Cardiac fibroblast (primary cell): ENCODE data around the gene STRN4.

Experiments
- DNase-seq, 2 donors: peaks; one replicate each; pipeline versions ENCODE4 v3.0.0 to v3.0.0-alpha.2; 2010; ENCODE audit warnings: low read depth in 2 of 2
- H3K4me3 ChIP-seq, 2 donors: replicated peaks in 1 of 2; 1 replicate in 1 of 2; 2 replicates in 1 of 2; pipeline ENCODE4 v1.5.1; 2011; ENCODE audit warnings: low read depth in 2 of 2, low read length in 2 of 2, mild to moderate bottlenecking in 2 of 2, moderate library complexity in 1 of 2
- TF ChIP-seq, protein P1 (sequence below): IDR thresholded peaks from one replicate; pipeline ENCODE4 v1.5.1; 2011; ENCODE audit warnings: low read depth, mild to moderate bottlenecking, low read length, inconsistent platforms

The STRN4 gene

GRCh38 chr19:46718934-46719622 lies 27.2 kb downstream of the STRN4 start:
- TF ChIP-seq, protein P1, sequence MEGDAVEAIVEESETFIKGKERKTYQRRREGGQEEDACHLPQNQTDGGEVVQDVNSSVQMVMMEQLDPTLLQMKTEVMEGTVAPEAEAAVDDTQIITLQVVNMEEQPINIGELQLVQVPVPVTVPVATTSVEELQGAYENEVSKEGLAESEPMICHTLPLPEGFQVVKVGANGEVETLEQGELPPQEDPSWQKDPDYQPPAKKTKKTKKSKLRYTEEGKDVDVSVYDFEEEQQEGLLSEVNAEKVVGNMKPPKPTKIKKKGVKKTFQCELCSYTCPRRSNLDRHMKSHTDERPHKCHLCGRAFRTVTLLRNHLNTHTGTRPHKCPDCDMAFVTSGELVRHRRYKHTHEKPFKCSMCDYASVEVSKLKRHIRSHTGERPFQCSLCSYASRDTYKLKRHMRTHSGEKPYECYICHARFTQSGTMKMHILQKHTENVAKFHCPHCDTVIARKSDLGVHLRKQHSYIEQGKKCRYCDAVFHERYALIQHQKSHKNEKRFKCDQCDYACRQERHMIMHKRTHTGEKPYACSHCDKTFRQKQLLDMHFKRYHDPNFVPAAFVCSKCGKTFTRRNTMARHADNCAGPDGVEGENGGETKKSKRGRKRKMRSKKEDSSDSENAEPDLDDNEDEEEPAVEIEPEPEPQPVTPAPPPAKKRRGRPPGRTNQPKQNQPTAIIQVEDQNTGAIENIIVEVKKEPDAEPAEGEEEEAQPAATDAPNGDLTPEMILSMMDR: no peak
- no peak overlapping the region for H3K4me3 ChIP-seq
- DNase-seq: no peak

GRCh38 chr19:46718157-46718933 lies 27.9 kb downstream of the STRN4 start:
- TF ChIP-seq, protein P1: no peak
- no peak overlapping the region for H3K4me3 ChIP-seq
- no peak for DNase-seq

- H3K4me3 ChIP-seq: peak overlapping the region; percentile 73 to 81
- no peak for DNase-seq
- TF ChIP-seq, protein P1: no peak
Measured at GRCh38 chr19:46717716-46718143, 28.5 kb downstream of the STRN4 start.

GRCh38 chr19:46717034-46717715 lies 29.1 kb downstream of the STRN4 start, which contains the start of gene PRKD2:
TSS of gene PRKD2 (minus strand) at chr19:46717114. CDS start at chr19:46716370, 744 bp downstream.
- DNase-seq: peak; percentile 82 to 87
- TF ChIP-seq, protein P1: no peak
- H3K4me3 ChIP-seq: peak within 1 kb of the TSS; percentile 73 to 81

DNA sequence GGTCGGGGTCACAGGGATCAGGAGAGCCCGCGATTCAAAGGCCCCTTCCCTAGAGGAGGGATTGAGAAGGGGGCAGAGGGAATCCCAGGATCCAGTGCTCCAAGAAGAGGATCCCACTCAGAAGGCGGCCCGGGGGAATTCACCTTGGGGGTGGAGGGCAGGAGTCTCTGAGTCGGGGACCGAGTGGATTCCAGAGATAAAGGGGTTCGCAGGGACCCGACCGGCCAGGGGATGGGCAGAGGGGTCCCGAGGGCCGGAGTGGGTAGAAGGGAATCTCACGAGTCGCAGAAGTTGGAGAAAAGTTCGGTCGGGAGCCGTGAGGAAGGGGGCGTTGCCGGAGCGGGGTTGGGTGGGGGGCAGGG lies 29.6 kb downstream of the STRN4 start:
- TF ChIP-seq, protein P1: no peak
- H3K4me3 ChIP-seq: peak overlapping the region; percentile 73 to 81
- no peak for DNase-seq

- DNase-seq: no peak
- peak overlapping the region; percentile 73 to 81 for H3K4me3 ChIP-seq
- TF ChIP-seq, protein P1: no peak
Measured at GRCh38 chr19:46715975-46716671, 30.1 kb downstream of the STRN4 start.
